Measurements from ENCODE around the gene JDP2. TPM values are rescaled to one million over a fixed set of nuclear protein-coding genes. Genes with fewer than 3 reads are reported as not detected.

The JDP2 gene
- total RNA-seq, 1 experiment from 2014 or later = 22.8 TPM

- Histone ChIP-seq H4K91ac (ENCODE audit: insufficient read length, low read depth, low read length) (no peak overlapping the region), H3K56ac (ENCODE audit: insufficient read length, low read depth, low read length) (no peak overlapping the region), H2AFZ (ENCODE audit: low read length) (no peak overlapping the region), H3K23me2 (ENCODE audit: insufficient read length, low read depth, low read length, poor library complexity, severe bottlenecking) (no peaks in the 10 kb centered on the region), H3K4me1 (ENCODE audit: insufficient read depth, low read length) (no peaks in the 10 kb centered on the region; the same call in 1 of the 2 replicates), H3K18ac (ENCODE audit: insufficient read length, low read depth, low read length) (no peak overlapping the region), H3T11ph (ENCODE audit: low read length) (no peak overlapping the region), H4K8ac (replicated peaks; ENCODE audit: insufficient read length, low read depth, low read length) (no peak overlapping the region), H3K9ac (ENCODE audit: extremely low read depth, insufficient read length, low read length) (no peak overlapping the region), H2BK12ac (ENCODE audit: insufficient read length, low read depth, low read length) (no peak overlapping the region), H2BK20ac (ENCODE audit: low read depth, low read length, poor library complexity, severe bottlenecking) (no peak overlapping the region), H3K79me2 (ENCODE audit: insufficient read depth, low read length) (no peaks in the 10 kb centered on the region), H2AK5ac (ENCODE audit: insufficient read length, low read length) (no peak overlapping the region), H2BK5ac (ENCODE audit: insufficient read length, low read length) (no peak overlapping the region), H3K27me3 (ENCODE audit: insufficient read depth, low read length) (no peaks in the 10 kb centered on the region), H3K14ac (ENCODE audit: insufficient read depth, low read length) (no peak overlapping the region), H2BK15ac (ENCODE audit: low read depth, low read length) (no peak overlapping the region), H3K79me1 (ENCODE audit: insufficient read depth, low read depth, low read length, poor library complexity, severe bottlenecking) (no peaks in the 10 kb centered on the region), H3K4me2 (ENCODE audit: insufficient read depth, insufficient read length, low read length) (no peak overlapping the region), H3K23ac (ENCODE audit: insufficient read length, low read depth, low read length) (no peak overlapping the region), H4K5ac (ENCODE audit: insufficient read length, low read depth, low read length) (no peak overlapping the region), H2BK120ac (ENCODE audit: low read depth, low read length, poor library complexity, severe bottlenecking) (no peak overlapping the region), H3K27ac (ENCODE audit: insufficient read length, low read depth, low read length) (no peak overlapping the region), H3K9me3 (ENCODE audit: control insufficient read depth, low read depth, low read length) (no peaks in the 10 kb centered on the region), H4K20me1 (ENCODE audit: control insufficient read depth, insufficient read depth, insufficient read length) (no peaks in the 10 kb centered on the region), H3K4ac (ENCODE audit: low read depth, low read length) (no peak overlapping the region)
- Mint-ChIP-seq H3K27ac (peak overlapping the region in 1 of 3 experiments; percentile 9; a peak in 1 of 7 replicates), H3K27me3 (ENCODE audit: low read depth) (no peaks in the 10 kb centered on the region), H3K4me1 (peaks cover 26 to 39% of the 10 kb centered on the region in 2 experiments), H3K4me3 (no peak overlapping the region), H3K9me3 (no peaks in the 10 kb centered on the region), H3K36me3 (ENCODE audit: insufficient read depth in 1 of 3, low read depth in 3 of 3) (peaks cover 10 to 26% (median 24%) of the 10 kb centered on the region in 3 experiments)
- WGBS (ENCODE audit: extremely low coverage, insufficient read length, low lambda C conversion rate) = no CpG with 5 or more reads among the region's 6 CpGs
- no peak for DNase-seq
- no peak for TF ChIP-seq CTCF (conservative IDR thresholded peaks at IDR 0.05)
Observed at GRCh38 chr14:75445236-75445635, 17.4 kb downstream of the JDP2 start.
